Skeletal muscle cell (primary cell): ENCODE measurements around the gene BCL2L11.
"Not testable (repeated sequence)": the region's sequence is repeated elsewhere in the genome, so short reads cannot be mapped to it uniquely, and the experiment has no call there.

Source experiments
- DNase-seq: peaks from one replicate; pipeline ENCODE4 v3.0.0-alpha.2; 2010; ENCODE audit warnings: low read depth
- H3K4me3 ChIP-seq: 2 replicates; pipeline ENCODE4 v1.5.1; 2011; ENCODE audit warnings: low read depth, mild to moderate bottlenecking, control low read depth, low read length, moderate library complexity

BCL2L11 gene, protein sequence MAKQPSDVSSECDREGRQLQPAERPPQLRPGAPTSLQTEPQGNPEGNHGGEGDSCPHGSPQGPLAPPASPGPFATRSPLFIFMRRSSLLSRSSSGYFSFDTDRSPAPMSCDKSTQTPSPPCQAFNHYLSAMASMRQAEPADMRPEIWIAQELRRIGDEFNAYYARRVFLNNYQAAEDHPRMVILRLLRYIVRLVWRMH

DNA sequence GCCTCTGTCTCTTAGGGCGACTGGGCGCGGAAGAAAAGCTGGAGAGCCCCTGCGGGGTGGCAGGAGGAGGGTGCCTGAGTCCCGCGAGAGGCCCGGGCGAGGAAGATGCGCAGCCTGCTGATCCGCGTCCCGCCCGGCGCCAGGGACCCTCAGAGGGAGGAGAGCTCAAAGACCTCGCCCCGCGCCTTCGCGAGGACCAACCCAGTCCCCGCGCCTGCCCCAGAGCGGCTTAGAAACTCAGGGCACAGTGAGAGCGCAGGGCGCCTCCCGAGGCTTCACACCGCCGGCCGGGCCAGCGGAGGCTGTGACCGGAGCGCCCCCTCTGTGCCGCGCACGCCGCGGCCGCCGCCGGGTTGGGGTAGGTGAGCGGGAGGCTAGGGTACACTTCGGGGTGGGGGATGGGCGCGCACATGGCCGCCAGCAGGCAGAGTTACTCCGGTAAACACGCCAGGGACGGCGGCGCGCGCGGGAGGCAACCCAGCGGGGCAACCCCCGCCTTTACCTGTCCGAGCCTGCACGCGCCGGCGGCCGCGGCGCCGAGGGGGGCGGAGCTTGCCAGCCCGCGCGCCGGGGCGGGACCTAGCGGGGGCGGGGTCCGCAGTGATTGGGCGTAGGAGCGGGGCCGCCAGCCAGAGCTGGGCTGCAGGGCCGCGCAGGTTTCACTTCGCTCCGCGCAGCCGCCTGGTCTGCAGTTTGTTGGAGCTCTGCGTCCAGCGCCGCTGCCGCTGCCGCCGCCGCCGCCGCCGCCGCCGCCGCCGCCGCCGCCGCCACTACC lies at the start of gene BCL2L11:
Gene BCL2L11 (plus strand): TSS at position 662 of the 775 bp plus-strand sequence. CDS start 2,832 bp downstream, outside the sequence.
- H3K4me3 ChIP-seq, result peak within 1 kb of the TSS; percentile 82
- DNase-seq, result peak; percentile 74

DNA sequence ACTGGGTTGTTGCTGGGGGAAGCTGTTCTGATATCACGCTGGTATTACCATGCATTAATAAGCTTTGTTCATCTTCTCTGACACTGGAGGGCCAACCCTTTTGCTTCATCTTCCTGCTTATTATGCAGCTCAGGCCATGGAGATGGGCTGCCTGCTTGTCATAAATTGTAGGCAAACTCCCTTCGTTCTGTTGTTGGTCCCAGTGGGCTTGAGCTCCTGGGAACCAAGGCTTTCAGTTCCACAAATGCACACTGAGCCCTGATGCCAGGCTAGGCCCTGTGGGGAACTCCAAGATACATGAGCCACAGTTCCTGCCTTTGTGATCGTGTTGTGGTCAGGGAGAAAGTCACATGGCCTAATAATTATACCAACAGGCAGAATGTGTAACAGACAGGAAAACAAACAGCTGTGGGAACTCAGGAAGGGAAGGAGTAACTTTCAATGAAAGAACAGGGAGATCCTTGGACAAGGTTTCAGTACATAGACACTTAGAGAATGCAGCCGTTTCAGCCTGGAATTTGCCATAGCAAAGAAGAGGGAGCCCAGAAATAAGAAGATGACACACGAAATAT lies 49.0 kb upstream of the BCL2L11 start:
- DNase-seq, result peak; percentile 68
- H3K4me3 ChIP-seq, result no peak overlapping the region

DNA sequence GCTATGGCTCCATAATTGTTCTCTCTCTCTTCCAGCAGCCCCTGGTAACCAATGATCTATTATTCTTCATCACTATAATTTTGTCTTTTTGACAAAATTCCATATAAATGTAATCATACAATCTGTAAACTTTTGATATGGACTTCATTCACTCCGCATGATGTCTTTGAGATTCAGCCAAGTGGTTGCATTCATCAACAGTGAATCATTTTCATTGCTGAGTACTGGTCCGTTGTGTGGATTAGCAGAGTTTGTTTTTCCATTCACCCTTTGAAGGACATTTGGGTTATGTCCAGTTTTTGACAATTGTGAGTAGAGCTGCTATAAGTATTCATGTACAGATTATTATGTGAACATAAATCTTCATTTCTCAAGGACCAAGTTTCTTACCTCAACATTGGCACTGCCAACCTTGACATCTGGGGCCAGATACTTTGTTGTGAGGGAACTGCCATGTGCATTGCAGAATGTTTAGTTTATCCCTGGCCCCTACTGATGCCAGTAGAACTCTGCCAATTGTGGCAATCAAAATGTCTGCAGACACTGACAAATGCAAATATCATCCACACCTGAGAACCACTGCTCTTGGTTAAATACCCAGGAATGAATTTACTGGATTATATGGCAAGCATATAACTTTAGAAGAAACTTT lies 48.4 kb upstream of the BCL2L11 start:
- H3K4me3 ChIP-seq, result no peak overlapping the region
- DNase-seq, result peak; percentile 47

GRCh38 chr2:111082659-111083058 lies 38.1 kb upstream of the BCL2L11 start:
- not testable (repeated sequence) for DNase-seq, H3K4me3 ChIP-seq

DNA sequence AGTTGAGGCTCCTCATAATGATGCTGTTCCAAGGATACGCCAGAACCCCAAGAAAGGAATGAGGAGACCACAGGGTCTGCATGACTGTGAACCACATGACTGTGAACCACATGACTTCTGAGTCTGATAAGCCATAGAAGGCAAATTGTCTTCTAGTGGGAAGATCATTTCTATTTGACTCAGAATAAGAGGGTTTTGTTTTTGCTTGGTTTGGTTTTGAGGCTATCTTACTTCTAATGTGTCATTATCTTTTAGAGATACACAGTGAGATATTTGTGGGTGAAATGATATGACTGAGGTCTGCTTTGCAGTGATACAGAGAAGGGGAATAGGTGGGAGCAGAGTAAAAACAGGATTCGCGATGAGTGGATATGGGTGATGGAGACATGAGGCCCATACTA lies 28.9 kb upstream of the BCL2L11 start:
- H3K4me3 ChIP-seq, result no peak overlapping the region
- no peak for DNase-seq

- DNase-seq, result no peak
- H3K4me3 ChIP-seq, result no peak overlapping the region
These were observed 26.0 kb upstream of the BCL2L11 start for GRCh38 chr2:111094691-111095090.

- DNase-seq, result no peak
- H3K4me3 ChIP-seq, result no peak overlapping the region
These were observed 25.3 kb upstream of the BCL2L11 start for GRCh38 chr2:111095434-111095833.

DNA sequence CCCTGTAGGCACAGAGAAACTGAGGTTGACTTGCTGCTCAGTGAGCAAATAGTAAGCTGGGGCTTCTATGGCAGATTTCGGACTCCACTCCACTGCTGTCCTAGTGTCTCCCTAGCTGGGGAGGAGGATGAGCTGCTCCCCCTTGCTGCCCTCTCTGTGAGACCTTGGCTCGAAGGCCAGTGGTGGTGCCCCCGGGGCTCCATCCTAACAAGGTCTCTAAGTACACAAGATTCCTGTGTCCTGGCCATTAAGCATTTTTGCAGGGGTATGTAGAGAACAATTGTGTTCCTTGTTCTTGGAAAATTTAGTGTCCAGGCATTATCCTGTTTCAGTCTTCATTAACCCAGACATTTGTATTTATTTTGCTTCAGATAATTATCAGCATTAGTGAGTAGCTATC lies 21.3 kb upstream of the BCL2L11 start:
- no peak overlapping the region for H3K4me3 ChIP-seq
- no peak for DNase-seq

GRCh38 chr2:111100087-111100764 lies 20.5 kb upstream of the BCL2L11 start:
- DNase-seq, result no peak
- H3K4me3 ChIP-seq, result no peak overlapping the region

GRCh38 chr2:111100765-111101162 lies 19.9 kb upstream of the BCL2L11 start:
- DNase-seq, result no peak
- no peak overlapping the region for H3K4me3 ChIP-seq

DNA sequence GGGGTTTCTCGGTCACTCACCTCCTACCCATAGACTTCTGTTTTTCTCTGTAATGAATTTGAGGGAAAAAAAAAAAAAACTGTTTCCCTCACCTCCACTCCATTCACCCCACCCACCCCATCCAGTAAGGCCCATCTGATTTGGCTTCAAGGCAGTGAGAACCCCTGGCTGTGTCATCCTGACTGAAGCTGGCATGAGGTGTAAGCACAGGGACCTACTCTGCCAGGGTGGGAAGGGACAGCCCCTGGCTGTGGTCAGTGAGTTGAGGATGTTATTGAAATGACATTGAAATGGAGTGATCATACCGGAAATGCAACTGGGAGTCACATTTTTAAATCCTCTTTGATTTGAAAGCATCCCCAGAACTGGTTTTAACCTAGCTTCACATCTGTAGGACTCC lies 19.1 kb upstream of the BCL2L11 start:
- no peak for DNase-seq
- H3K4me3 ChIP-seq, result no peak overlapping the region

DNA sequence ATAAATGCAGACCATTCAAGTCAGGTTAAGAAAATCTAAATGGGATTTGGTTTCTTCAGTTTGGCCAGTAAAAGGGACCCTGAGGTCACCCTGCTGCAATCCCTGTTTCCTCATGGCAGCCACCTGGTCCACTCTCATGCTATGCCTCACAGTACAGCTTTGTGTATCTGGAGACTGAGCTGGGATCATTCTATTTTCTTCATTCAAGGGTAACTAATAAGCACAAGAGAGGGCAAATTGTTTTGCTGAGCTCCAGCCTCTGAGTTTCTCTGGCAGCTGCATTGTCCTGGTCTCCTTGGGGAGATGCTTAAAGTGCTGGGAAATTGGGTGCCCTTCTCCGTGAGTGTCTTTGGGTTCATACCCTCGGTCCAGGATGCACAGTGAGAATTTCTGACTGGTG lies 18.5 kb upstream of the BCL2L11 start:
- DNase-seq, result no peak
- no peak overlapping the region for H3K4me3 ChIP-seq

DNA sequence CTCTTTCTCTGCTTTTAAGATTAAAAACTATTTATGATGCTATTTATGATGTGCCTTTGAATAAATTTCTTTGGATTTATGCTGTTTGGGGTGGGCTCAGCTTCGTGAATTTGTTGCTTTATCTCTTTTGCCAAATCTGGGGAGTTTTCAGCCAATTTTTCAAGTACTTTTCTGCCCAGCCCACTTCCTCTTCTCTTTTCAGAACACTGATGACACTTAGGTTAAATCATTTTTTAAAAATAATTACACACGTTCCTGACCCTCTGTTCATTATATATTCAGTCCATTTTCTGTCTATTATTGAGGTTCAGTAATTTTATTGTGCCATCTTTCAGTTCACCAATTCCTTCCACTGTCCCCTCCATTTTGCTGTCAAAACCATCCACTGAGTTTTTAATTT lies 14.8 kb upstream of the BCL2L11 start:
- no peak overlapping the region for H3K4me3 ChIP-seq
- DNase-seq, result no peak

GRCh38 chr2:111106706-111107105 lies 14.0 kb upstream of the BCL2L11 start:
- H3K4me3 ChIP-seq, result no peak overlapping the region
- DNase-seq, result no peak

DNA sequence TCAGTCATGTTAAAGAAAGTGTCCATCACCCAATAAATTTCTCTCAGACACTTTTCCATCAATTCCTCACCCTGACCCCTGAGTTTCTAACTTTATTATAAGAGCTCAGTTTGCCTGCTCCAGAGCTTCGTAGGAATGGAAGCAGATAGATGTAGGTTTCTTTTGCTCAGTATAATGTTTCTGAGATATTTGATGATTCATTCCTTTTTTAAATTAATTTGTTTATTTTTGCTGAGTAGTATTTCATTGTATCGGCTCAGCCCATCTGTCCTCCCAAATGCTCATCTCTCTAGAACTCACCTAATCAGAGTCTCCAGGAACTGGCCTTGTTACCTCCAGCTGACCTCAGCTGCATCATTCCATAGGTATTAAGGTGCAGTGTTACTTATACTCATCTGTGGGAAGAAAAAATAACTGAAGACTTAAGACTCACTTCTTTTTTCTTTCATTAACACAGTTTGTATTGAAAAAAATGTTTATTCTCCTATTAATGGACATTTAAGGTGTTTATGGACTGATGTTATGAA lies 11.9 kb upstream of the BCL2L11 start:
- DNase-seq, result no peak
- H3K4me3 ChIP-seq, result no peak overlapping the region

- no peak overlapping the region for H3K4me3 ChIP-seq
- no peak for DNase-seq
These were observed 9.5 kb upstream of the BCL2L11 start for GRCh38 chr2:111111101-111111755.

DNA sequence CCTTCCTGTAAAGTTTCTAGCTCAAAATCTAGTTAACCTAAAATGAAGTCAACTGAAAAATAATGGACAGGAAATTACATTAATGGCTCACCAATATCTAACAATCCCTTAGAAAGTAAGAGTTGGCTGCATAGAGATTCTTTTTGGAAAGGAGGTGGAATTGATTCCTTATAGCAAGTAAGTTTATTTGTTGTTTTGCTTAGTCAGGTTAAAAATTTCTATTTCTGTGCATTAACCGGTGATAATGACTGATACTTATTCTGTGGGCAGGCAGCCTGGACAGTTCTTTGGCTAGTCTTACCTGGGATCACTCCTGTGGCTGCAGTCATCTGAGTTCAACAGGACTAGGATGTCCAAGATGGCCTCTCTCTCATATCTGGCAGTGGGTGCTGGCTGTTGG lies 6.9 kb upstream of the BCL2L11 start:
- no peak for DNase-seq
- H3K4me3 ChIP-seq, result no peak overlapping the region

DNA sequence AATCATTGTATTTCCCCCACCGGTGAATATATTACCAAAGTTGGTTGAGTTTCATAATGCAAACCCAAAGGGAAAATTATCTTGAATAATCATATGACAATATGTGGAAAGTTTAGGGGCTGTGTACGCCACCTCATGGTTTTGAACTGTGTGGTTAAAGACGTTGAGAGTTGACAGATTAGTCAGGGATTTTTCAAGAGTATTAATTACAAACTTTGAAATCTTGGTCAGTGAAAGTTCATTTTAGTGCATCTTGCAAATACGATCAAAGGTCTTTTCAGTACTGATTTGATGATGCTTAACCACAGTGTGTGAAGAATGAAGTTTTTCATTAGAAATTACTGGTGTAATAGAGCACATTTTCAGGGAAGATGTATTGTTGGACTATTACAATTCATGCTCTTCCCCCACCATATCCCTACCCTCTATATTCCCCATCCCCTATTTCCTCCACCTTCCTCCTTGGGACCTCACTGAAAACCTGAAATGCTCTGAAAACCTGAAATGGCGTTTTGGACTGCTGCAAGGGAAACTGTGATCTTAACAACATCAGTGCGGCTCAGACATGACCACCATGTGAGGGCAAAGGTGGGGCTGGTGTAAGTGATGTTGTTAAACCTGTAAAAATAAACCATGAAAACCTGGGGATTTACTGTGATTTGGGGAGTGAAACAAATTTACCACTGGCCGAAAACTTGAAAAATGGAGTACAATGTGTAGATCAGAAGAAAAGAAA lies 4.5 kb upstream of the BCL2L11 start:
- DNase-seq, result no peak
- no peak overlapping the region for H3K4me3 ChIP-seq
